Medulla oblongata (tissue), 1 donor: ENCODE results near the gene RBMS3.
"Not testable (repeated sequence)": the region's sequence is repeated elsewhere in the genome, so short reads cannot be mapped to it uniquely, and the experiment has no call there.

Source experiments
- DNase-seq: peaks from one replicate; pipeline ENCODE4 v3.0.0-alpha.2; 2015; ENCODE audit errors: extremely low spot score

Gene RBMS3

GRCh38 chr3:29280404-29281093 lies at the start of gene RBMS3:
Gene RBMS3 (plus strand): TSS chr3:29281071.
- DNase-seq = peak; percentile 86

GRCh38 chr3:29233126-29233525 lies 47.7 kb upstream of the RBMS3 start:
- not testable (repeated sequence) for DNase-seq

DNA sequence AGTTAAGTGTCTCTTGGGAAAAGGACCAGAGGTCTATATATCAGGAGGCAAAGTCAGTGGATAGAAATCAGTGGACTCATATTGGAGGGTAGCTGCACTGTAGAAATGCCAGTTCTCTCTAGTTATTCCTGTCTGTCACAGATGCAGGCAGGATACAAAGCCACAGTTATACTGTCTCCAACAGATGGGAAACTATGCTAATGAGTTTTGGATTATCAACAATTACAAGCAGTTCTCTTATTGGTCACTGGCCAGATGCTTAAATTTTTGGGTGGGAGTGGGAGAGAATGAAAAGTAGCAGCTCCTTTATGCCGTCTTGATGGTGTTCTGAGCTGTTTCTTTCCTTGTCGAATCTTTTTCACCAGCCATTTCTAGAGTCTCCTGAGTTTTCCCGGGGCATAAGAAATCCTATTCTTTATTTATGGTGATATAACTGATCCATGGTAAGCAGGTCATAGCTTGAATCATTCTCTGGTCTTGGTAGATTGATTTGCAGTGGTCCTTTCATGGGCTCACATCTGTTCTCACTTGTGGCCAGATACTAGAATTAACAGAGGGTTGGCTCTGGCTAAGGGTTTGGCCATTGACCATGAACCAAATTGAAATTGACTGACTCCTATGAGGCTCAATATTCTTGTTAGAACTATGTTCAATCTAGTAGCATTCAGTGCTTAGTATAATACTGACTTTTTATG lies 44.6 kb upstream of the RBMS3 start:
- DNase-seq = no peak

DNA sequence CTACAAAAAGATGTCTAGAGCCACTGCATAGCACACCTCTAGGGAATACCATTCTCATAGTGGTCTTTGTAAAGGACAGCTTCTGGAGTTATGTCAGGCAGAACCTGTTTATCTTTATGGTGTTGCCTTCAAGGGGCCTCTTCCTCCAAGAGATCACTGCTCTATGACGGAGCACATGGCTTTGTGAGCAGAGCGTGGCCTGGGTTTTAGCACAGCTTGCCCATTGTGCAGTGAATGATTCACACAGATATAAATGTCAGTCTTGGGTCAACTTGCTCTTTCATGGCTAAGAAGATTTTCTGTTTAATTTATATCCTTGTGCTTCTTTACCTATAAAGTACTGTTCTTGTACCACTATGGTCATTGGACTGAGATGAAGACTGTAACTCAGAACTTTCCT lies 41.5 kb upstream of the RBMS3 start:
- no peak for DNase-seq

DNA sequence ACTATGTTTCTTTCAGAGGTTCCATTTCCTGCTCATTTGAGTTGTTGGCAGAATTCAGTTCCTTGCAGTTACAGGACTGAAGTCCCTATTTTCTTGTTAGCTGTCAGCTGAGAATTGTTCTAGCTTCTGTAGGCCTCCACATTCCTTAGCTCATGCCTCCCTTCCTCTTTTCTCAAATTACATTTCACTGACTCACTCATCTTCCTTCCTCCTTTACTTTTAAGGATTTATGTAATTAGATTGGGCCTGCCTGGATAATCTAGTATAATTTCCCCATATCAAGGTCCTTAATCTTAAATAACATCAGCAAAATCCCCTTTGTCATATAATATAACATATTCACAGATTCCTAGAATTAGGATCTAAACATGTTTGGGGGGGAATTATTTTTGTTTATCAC lies 40.6 kb upstream of the RBMS3 start:
- DNase-seq = peak; percentile 4

DNA sequence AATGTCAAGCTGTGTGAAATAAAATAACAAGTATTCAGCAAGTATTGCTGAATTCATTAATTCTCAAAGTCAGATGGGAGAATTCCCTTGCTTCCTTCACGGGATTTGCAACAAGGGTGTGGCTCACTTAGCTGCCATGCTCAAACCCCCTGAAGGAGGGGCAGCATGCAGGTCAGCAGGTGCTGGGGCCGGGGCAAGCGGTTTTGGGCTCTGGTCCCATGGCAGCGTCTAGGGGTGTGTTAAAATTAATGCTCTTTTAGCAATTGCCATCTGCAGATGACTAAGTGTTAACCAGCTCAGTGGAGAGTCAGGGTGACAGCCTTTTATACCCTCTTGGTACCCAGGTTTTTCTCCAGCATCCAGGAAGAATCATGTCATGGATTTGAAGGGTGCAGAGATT lies 40.0 kb upstream of the RBMS3 start:
- DNase-seq = no peak

- DNase-seq = no peak
Observed at GRCh38 chr3:29241855-29242254, 39.0 kb upstream of the RBMS3 start.

DNA sequence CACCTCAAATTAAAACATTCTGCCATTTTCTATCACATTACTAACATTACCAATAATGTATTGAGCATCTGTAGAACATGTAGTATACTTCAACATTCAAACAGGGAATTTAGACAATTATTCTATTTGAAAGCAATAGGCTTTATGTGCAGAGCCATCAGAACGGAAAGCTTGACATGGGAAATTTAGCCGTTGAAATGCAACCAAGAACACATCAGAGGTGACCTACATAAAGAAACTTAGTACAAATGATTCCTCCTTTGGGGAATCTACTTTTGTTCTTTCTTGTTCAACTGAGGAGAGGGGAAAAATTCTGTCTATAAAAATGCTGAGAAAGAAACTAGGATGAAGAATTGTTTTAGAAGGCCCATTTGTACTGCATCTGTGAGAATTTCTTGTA lies 38.6 kb upstream of the RBMS3 start:
- DNase-seq = no peak

DNA sequence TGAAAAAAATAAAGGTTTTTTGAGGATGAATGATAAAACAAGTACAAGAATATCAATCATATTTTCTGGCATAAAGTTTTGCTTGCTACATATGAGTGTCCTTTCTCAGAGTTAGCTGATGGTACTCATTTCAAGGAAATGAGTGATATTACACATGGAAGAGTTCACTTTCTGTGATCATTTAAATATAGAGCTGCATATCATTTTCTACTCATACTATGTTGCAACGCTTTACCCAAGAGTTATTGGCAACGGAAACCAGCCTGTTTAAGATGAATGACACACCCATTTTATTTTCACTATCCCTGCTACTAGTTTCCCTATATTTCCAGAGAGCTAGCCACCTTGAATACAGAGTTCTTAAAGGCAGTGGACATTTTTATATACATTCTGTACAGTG lies 35.4 kb upstream of the RBMS3 start:
- DNase-seq = no peak

GRCh38 chr3:29247088-29247745 lies 33.7 kb upstream of the RBMS3 start:
- DNase-seq = no peak

DNA sequence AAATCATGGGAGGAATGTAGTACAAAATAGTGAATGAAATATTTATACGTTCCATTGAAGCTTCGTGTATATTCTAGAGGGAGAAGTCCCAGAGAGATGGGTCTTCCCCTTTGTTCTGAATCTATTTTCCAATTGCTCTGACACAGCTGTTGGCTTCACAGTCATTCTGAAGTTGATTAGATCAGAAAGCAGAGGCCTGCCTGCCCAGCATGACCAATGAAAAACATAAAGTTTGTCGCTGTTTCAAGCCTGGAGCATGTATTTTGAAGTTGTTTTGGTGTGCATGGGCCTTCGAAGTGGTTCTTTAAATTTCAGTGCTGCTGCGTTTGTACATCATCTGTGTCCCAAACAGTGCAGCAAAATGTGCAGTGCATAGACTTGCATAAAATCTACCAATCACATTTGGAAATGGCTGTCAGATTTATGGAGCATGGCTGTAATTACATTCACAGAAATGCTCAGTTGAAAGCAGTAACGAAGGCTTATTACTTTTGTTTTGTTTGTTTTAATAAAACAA lies 31.0 kb upstream of the RBMS3 start:
- DNase-seq = no peak

GRCh38 chr3:29255854-29256696 lies 24.8 kb upstream of the RBMS3 start:
- no peak for DNase-seq

GRCh38 chr3:29258161-29258560 lies 22.7 kb upstream of the RBMS3 start:
- no peak for DNase-seq

DNA sequence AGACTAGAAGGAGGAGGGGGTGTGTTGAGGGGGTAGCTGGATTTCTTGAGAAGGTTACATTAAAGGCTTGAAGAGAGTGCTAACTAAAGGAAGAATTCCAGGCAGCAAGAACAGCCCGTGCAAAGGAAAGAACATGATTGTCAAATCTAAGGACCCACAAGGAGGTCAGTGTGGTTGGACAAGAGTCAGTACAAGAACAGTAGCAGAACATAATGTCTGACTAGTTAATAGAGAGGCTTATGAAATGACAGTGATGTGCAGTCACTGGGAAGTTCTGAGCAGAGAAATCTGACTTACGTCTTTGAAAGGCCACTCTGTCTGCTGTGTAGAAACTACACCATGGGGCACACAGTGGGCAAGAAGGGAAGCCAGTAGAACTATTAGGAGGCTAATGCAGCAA lies 19.8 kb upstream of the RBMS3 start:
- DNase-seq = no peak

DNA sequence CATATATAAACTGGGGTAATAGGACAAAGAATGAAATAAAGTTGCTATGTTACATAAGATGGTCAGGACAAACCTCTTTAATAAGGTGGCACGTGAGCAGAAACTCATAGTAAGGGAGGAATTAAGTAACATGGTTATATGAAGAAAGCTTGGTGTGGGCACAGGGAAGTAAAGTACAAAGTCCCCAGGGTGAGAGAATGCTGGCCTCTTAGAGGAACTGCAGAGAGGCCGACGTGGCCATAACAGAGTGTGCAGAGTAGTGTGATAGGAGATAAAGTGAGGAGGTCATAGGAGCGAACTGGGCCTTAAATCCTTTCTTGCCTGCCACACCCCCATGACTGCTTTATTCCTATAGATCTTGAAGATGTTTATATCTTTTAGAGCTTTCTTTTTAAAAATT lies 17.4 kb upstream of the RBMS3 start:
- DNase-seq = no peak

- DNase-seq = no peak
Observed at GRCh38 chr3:29265509-29266072, 15.3 kb upstream of the RBMS3 start.

DNA sequence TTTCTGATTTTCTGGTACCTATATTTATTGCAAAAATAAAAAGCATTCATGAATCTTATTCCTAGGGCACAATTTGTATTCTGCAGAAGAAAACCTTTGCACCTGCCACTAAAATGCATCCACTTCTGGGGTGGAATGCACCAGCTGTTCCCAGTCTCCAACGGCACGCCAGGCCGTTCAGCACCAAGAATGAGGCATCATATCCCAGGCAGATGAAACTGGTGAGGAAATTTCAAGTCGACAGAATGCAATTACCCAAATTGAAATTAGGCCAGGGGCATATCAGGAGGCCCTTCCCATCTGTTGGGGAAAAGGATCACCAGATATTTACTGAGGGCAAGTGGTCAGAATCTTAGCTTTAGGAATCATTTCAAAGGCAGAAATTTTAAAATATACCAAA lies 13.6 kb upstream of the RBMS3 start:
- no peak for DNase-seq

DNA sequence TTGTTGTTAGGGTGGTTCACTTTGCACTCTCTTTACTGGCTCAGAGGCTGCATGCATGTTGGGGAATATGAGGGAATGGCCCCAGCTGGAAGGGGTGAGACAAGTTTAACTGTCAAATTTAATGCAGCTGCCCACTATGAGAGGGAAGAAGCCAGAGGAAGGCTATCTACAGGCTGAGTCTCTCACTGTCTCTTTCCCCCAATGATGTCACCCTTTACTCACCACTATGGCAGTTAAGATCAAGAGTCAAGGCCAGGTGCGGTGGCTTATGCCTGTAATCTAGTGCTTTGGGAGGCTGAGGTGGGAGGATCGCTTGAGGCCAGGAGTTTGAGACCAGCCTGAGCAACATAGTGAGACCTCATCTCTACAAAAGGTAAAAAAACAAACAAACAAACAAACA lies 12.2 kb upstream of the RBMS3 start:
- no peak for DNase-seq

GRCh38 chr3:29270752-29271151 lies 10.1 kb upstream of the RBMS3 start:
- DNase-seq = no peak

- DNase-seq = no peak
Observed at GRCh38 chr3:29271475-29271874, 9.4 kb upstream of the RBMS3 start.

DNA sequence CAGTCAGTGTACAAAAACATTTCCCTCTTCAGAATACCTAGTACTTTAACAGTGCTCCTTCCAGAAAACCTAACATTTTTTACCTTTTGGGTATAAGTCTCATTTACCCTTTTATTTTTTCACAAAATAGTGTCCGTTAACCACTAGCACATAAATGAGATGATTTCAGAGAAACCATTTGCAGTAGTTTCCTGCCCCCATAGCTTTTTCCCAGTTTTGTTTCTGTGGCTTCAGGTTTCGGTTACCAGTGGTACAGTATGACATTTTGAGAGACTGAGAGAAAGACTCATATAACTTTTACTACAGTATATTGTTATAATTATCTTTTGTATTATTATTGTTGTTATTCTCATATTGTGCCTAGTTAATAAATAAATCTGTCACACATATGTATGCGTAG lies 6.2 kb upstream of the RBMS3 start:
- no peak for DNase-seq

DNA sequence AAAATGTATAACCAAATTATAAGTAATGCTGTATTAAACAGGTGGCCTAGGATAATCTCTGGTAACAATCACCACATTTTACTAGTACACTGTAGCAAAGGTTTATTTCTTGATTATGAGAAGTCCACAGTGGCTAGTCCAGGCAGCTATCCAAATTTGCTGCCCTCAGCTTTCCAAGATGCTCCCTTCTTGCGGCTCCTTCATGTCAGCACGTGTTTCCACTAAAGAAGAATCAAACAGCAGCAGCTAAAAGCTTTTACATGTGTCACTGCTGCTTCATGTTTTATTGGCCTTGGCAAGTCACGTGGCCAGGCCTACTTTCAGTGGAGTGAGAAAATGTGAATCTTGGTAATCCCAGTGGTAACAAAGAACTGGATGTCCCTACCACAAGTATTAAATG lies 5.6 kb upstream of the RBMS3 start:
- DNase-seq = no peak
